ENCODE results near the gene NT5C1A. TPM values are rescaled to one million over a fixed set of nuclear protein-coding genes. Genes with fewer than 3 reads are reported as not detected.

NT5C1A gene
- total RNA-seq (ENCODE audit: low replicate concordance) = not detected in 2 replicates

DNA sequence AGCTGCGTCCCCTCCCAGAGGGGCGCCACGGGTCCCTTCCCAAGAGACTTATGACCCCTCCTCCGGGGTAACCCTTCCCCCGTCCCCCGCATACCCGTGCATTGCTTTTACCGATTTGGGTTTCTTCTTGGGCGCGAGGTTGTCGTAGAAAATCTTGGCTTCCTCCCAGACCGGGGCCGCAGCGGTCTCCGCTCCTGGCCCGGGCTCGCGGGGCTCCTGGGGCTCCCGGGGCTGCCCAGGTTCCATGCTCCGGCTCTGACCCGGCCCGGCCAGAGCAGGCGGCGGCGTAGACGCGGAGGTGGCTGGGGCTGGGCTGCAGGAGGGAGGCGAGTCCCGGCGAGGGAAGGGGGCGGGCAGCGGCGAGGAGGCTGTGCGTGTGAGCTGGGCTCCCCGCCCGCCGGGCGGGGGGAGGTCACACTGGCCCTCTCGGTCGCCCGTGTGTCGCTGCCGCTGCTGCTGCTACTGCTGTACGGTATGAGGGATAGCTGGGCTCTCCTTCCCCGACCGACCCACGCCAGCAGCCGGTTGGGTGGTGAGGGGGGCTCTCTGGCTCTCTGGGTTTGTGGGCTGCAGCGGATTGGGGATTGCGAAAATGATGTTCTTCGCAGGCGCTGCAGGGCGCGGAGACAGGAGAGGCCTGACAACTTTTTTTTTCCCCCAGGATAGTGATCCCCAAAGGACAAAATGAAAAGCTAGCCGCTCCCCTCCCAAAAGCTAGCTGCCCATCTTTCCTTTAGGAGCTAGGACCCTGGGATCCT is at the start of gene NT5C1A:
TSS of gene NT5C1A (minus strand) at position 315 of the 758 bp plus-strand sequence. CDS start at position 246, 69 bp downstream.

GRCh38 chr1:39691383-39692151 is 19.7 kb upstream of the NT5C1A start, which contains the start of gene HPCAL4:
TSS of gene HPCAL4 (minus strand) at chr1:39691433. CDS start at chr1:39684603, 6,830 bp downstream.

GRCh38 chr1:39639305-39640130 is 32.4 kb downstream of the NT5C1A start, which contains the start of gene HEYL:
TSS of gene HEYL (minus strand) at chr1:39639643. CDS start at chr1:39639625, 18 bp downstream.

Other genes starting within 250 kb of the NT5C1A start
- 0.08 and 0.47 TPM in 2 replicates for gene BMP8A, start 180.5 kb downstream of the NT5C1A start, total RNA-seq (ENCODE audit: low replicate concordance)
- 199 and 204 TPM in 2 replicates for gene PABPC4, start 95.3 kb downstream of the NT5C1A start, total RNA-seq (ENCODE audit: low replicate concordance)
- 0.23 TPM in 2 replicates for gene HEYL, start 32.5 kb downstream of the NT5C1A start, total RNA-seq (ENCODE audit: low replicate concordance)
- not detected in 2 replicates for gene HPCAL4, start 19.3 kb upstream of the NT5C1A start, total RNA-seq (ENCODE audit: low replicate concordance)
- gene PPIE, start 66.8 kb upstream of the NT5C1A start, total RNA-seq (ENCODE audit: low replicate concordance) = 37.8 and 41.7 TPM in 2 replicates
- 0.45 and 1.8 TPM in 2 replicates for gene OXCT2, start 99.2 kb upstream of the NT5C1A start, total RNA-seq (ENCODE audit: low replicate concordance)
- under 0.01 TPM in 1 of 2 replicates, not detected in the other for gene BMP8B, start 116.8 kb upstream of the NT5C1A start, total RNA-seq (ENCODE audit: low replicate concordance)
- 19.1 and 20.7 TPM in 2 replicates for gene TRIT1, start 211.4 kb upstream of the NT5C1A start, total RNA-seq (ENCODE audit: low replicate concordance)
- 0.12 and 3.8 TPM in 2 replicates for gene MYCL, start 229.8 kb upstream of the NT5C1A start, total RNA-seq (ENCODE audit: low replicate concordance)